Fibroblast of lung (primary cell): Measurements from ENCODE around the gene FAM53C.

Source experiments
- EZH2 ChIP-seq: IDR thresholded peaks from 2 replicates; pipeline ENCODE4 v1.5.1; 2012; ENCODE audit warnings: low read length, control low read depth, mild to moderate bottlenecking; ENCODE audit errors: missing control alignments
- TF ChIP-seq, protein P1 (sequence below), 2 donors: IDR thresholded peaks in 1 of 2; conservative IDR thresholded peaks in 1 of 2; 1 replicate in 1 of 2; 2 replicates in 1 of 2; pipeline ENCODE4 v1.5.1; 2011 to 2012; ENCODE audit warnings: low read length in 2 of 2, control low read depth in 1 of 2, inconsistent platforms in 1 of 2, low read depth in 1 of 2, mild to moderate bottlenecking in 1 of 2

DNA sequence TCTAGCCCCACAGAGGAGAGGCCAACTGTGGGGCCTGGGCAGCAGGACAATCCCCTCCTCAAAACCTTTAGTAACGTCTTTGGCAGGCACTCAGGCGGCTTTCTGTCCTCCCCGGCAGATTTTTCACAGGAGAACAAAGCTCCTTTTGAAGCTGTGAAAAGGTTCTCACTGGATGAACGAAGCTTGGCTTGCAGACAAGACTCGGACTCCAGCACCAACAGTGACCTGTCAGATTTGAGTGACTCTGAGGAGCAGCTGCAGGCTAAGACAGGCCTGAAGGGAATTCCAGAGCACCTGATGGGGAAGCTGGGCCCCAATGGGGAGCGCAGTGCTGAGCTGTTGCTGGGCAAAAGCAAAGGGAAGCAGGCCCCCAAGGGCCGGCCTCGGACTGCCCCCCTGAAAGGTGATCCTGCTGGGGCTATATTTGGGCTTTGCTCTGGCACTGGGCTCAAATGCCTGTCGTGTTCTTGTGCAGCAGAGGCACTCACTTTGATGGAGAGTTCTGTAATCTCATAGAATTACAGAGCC is 53.9 kb downstream of the FAM53C start:
- TF ChIP-seq, protein P1, sequence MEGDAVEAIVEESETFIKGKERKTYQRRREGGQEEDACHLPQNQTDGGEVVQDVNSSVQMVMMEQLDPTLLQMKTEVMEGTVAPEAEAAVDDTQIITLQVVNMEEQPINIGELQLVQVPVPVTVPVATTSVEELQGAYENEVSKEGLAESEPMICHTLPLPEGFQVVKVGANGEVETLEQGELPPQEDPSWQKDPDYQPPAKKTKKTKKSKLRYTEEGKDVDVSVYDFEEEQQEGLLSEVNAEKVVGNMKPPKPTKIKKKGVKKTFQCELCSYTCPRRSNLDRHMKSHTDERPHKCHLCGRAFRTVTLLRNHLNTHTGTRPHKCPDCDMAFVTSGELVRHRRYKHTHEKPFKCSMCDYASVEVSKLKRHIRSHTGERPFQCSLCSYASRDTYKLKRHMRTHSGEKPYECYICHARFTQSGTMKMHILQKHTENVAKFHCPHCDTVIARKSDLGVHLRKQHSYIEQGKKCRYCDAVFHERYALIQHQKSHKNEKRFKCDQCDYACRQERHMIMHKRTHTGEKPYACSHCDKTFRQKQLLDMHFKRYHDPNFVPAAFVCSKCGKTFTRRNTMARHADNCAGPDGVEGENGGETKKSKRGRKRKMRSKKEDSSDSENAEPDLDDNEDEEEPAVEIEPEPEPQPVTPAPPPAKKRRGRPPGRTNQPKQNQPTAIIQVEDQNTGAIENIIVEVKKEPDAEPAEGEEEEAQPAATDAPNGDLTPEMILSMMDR (conservative IDR thresholded peaks at IDR 0.05 in 1 of 2, IDR thresholded peaks at IDR 0.05 in 1 of 2; ENCODE audit: low read depth in 1 of 2, low read length in 2 of 2), result no peak
- no peak for TF ChIP-seq EZH2
